ENCODE data around the gene ARMH4.
"Not testable (repeated sequence)": the region's sequence is repeated elsewhere in the genome, so short reads cannot be mapped to it uniquely, and the experiment has no call there.

The ARMH4 gene

DNA sequence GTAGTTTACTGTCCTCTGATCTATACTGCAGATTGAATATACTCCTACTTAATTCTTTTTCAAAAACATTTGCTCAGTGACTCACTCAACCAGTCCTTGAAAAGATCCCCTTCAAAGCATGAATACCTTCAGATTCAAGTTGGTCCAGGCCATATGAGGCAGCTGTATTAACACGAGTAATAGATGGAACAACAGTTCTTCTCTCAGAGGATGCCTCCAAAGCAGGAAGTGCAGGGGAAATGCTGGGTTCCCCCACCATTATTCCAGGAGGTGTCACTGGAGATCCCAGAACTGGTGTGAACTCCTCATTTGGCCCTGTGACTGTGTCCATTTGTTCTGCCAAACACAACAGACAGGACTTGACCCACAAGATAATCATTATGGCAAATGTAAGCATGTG is 20.6 kb downstream of the ARMH4 start:
- H3K4me3 ChIP-seq (replicated peaks; ENCODE audit: low read depth, low read length), result no peak overlapping the region
- peak; percentile 12 for DNase-seq (ENCODE audit: low read depth)
- TF ChIP-seq, protein P1, sequence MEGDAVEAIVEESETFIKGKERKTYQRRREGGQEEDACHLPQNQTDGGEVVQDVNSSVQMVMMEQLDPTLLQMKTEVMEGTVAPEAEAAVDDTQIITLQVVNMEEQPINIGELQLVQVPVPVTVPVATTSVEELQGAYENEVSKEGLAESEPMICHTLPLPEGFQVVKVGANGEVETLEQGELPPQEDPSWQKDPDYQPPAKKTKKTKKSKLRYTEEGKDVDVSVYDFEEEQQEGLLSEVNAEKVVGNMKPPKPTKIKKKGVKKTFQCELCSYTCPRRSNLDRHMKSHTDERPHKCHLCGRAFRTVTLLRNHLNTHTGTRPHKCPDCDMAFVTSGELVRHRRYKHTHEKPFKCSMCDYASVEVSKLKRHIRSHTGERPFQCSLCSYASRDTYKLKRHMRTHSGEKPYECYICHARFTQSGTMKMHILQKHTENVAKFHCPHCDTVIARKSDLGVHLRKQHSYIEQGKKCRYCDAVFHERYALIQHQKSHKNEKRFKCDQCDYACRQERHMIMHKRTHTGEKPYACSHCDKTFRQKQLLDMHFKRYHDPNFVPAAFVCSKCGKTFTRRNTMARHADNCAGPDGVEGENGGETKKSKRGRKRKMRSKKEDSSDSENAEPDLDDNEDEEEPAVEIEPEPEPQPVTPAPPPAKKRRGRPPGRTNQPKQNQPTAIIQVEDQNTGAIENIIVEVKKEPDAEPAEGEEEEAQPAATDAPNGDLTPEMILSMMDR (IDR thresholded peaks at IDR 0.05; ENCODE audit: low read length, missing control alignments), result no peak

DNA sequence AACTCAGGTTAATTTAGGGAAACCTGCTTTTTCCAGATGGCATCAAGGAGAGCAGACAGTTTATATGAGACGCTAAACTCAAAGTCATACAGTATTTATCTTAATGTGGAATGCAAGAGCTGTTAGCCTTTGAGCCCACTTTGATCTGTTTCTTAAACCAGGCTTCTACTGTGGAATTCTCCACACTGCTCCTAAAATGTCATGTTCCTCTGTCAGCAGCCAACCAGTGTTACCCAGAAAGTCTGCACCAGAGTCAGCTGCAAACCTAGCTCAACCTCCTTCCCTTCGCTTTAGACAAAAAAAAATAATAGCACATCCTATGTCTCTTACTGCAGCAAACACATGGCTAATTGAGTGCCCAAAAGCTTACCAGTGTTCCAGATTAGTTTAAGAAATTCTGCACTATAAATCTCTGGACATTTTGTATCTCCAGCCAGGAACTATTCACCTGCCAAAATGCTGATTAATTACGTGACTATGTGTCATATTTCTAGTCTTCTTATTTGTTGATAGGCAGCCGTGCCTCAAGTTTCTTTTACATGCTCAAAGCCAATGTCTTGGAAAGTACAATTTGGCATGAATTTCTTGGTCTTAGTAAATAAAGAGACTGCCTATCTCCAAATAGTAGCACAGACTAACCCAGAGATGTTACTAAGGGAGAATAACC is 21.8 kb downstream of the ARMH4 start:
- TF ChIP-seq, protein P1 (IDR thresholded peaks at IDR 0.05; ENCODE audit: low read length, missing control alignments), result no peak
- H3K4me3 ChIP-seq (replicated peaks; ENCODE audit: low read depth, low read length), result no peak overlapping the region
- no peak for DNase-seq (ENCODE audit: low read depth)

DNA sequence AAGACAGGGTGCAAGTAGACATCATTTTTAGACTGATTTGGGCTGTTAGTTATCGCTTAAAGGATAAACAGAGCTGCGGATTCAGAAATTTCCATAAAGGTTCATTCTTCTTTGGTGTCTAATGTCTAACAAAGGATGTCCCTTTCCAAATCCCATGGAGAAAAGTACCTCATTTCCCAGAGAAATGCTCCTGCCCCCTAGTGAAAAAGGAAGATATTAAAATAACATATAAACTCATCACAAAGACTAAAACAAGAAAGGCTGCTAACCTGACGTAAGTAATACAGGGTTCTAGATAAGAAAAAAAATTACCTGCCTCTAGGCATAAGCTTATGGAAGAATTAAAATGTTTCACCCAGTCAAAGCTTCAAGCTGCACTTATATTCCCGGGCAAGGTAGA is 22.8 kb downstream of the ARMH4 start:
- TF ChIP-seq, protein P1 (IDR thresholded peaks at IDR 0.05; ENCODE audit: low read length, missing control alignments), result peak; percentile 21
- no peak for DNase-seq (ENCODE audit: low read depth)
- H3K4me3 ChIP-seq (replicated peaks; ENCODE audit: low read depth, low read length), result no peak overlapping the region

DNA sequence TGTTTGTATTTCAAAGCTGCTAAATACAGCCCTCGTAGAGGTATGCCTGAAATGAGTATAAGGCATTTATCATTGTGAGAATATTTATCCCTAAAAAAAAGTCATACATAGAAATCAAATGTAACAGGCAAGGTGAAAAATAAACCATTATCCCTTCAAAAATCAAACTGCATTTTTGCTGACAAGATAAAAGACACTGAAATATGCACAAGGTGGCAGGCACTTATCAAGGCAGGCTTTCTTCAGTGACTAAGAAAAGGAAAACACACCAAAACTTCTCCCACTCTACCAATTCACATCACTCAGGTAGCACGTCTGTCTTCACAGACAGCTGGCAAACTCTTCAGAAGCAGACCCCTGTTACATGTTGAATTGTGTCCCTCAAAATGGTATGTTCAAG is 23.6 kb downstream of the ARMH4 start:
- DNase-seq (ENCODE audit: low read depth), result no peak
- TF ChIP-seq, protein P1 (IDR thresholded peaks at IDR 0.05; ENCODE audit: low read length, missing control alignments), result no peak
- no peak overlapping the region for H3K4me3 ChIP-seq (replicated peaks; ENCODE audit: low read depth, low read length)

DNA sequence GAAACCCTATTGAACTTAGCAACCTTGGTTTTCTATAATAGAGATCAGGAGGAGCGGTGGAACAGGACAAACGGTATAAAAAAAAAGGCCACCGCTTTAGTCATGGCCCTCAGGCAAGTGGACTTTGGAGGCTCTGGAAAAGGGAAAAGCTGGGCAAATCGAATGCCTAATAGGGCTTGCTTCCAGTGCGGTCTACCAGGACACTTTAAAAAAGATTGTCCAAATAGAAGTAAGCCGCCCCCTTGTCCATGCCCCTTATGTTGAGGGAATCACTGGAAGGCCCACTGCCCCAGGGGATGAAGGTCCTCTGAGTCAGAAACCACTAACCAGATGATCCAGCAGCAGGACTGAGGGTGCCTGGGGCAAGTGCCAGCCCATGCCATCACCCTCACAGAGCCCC is 29.5 kb downstream of the ARMH4 start:
- DNase-seq (ENCODE audit: low read depth); H3K4me3 ChIP-seq (replicated peaks; ENCODE audit: low read depth, low read length): not testable (repeated sequence)

DNA sequence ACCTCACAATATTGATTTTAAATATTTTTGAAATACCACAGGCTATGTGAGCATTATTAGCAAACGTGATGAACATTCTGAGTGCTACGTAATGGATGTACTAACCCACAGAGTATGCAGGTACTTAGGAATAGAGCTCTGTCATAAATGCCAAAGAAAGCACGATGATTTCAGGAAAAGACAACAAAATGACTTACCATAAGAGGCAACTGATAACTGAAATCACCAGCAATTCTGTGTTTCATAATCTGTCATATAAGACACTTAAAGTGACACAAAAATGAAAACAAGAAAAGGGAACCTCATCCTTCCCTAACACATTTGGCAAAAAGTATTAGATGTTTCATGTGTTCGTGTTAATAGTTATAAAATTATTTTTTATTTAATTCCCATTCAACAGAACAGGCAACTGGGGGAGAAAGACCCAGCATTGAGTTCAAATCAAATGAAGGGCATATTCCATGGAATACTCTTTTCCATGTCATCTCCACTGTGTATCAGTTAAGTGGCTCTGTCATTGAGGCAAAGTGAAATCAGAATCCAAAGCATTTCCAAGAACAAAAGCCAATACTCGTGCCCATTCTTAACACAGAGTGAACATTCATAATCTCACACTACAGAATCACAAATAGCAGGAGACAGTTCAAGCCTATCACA is 30.4 kb downstream of the ARMH4 start:
- no peak for DNase-seq (ENCODE audit: low read depth)
- H3K4me3 ChIP-seq (replicated peaks; ENCODE audit: low read depth, low read length), result no peak overlapping the region
- TF ChIP-seq, protein P1 (IDR thresholded peaks at IDR 0.05; ENCODE audit: low read length, missing control alignments), result no peak

DNA sequence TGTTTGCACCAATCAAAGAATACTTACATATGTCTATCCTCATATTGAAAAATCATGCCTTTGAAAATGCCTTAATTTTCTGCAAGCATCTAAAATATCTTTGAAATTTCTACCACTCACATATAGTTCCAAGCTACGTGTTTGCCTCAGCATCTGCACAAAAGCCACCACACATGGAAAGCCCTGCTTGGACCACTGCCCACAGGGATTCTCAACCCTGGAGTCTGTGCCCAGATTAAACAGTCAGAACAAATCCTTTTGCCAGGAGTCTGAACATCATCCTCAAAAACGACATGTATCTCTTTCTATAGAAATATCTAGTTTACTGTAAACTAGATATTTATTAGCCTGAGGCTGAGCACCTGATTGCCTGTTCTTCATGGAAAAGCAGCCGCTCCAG is 32.6 kb downstream of the ARMH4 start:
- DNase-seq (ENCODE audit: low read depth), result no peak
- TF ChIP-seq, protein P1 (IDR thresholded peaks at IDR 0.05; ENCODE audit: low read length, missing control alignments), result no peak

More for the DNA sequence above, 32.6 kb downstream of the ARMH4 start:
- no peak overlapping the region for H3K4me3 ChIP-seq (replicated peaks; ENCODE audit: low read depth, low read length)

Data from fibroblast of pulmonary artery (primary cell).